Hematopoietic multipotent progenitor cell treated with erythropoietin and hydrocortisone succinate and interleukin-3 and kit ligand, for 17 days (in vitro differentiated cells): ENCODE measurements around the gene BACE1.
"Not testable (repeated sequence)": the region's sequence is repeated elsewhere in the genome, so short reads cannot be mapped to it uniquely, and the experiment has no call there.

Experiments
- DNase-seq: peaks from one replicate; pipeline ENCODE4 v3.0.0-alpha.2; 2015; ENCODE audit warnings: low spot score

The BACE1 gene

DNA sequence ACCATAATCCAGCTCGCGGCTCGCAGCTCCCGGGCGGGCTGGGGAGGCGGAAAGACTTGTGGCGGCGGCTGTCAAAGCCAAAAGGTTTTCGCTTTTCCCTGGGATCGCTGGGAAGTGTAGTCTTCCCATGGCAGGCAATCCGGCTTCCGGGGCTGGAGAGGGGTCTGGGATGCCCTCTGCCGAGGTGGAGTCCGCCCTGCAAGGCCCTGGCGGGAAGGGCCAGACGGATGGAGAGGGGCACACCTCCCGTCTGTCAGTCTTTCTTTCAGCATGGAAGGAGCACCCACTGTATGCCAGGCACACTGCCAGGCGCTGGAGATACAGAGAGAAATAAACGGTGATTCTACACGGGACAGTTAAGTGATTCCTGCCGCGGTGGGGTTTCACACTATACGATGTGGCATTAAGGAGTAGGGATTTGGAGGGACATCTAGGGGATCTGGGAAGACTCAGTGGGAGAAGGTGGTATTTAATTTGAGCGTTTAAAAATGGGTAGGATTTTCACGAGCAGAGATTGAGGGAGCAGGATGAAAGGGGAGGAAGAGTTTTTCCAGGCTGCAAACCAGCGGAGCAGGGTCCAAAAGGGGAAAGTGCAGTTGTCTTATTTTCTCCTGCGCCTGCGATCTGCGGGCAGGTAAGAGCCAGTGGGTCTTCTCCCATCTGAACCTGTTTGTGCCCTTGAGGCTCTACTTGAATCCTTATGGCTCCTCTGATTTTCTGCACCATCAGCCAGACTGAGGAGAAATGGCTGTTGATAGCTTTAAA is at the start of gene BACE1:
TSS of gene BACE1 (minus strand) at position 60 of the 765 bp plus-strand sequence. CDS start 461 bp downstream, outside the sequence.
- DNase-seq = no peak

DNA sequence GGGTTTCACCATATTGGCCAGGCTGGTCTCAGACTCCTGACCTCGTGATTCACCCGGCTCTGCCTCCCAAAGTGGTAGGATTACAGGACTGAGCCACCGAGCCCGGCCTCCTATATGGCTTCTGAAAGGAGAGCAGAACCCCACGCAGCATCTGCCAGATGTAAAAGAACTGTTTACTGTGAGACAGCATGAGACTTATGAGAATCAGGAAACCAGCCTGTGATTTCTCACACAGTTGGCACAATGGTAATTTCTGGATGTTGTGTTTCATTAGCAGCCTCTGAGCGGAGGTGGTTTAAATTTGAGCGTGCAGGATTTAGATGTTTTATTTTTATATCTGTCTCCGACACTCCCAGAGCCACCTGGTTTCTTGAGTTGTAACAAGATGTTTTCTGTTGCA is 45.4 kb upstream of the BACE1 start:
- no peak for DNase-seq

DNA sequence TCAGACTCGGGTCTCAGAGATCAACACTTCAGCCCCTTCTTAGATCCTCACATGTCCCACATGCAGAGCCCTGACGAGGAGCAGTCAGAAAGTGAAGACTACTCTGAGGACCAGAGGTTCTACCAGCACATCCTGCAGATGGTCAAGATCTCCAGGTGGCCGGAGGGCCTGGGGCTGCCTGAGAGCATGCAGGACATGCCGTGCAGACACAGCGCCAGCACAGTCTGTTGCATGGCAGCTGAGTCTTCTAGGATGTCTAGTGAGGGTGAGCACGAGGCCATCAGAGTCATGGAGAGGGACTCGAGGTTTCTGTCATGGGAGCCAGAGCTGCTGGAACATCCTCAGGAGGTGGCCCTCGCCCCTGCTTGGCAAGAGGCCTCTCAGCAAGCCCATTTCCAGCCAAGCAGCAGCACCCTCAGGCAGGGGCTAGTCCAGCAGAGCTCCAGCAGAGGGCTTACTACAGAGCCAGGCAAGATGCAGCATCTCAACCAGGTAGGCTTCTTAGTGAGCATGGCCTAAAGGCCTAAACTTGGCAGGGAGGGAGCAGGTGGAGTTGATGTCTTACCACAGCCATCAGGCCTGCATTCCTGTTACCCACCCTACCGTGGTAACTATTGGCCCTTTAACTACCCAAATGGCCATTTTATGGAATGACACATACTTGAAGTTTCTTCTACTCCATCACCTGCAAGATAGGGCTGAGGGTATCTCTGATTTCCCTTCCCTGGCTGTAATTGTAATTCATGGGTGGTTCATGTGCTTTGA is 40.3 kb upstream of the BACE1 start:
- no peak for DNase-seq

DNA sequence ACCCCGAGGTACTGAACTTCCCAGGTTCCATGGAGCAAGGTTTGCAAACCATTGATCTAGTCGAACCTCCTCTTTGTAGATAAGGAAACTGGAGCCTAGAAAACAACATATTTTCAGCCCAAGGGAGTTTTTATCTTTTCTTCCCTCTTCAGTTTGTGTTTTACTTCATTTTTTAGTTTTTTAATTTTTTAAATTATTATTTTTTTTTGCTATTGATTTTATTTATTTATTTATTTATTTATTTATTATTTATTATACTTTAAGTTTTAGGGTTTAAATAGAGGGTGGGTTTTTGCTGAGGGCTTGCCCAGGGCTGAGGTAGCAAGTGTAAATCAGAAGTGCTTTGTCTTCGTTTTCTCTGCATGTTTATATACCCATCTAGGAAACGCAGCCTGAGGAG is 38.5 kb upstream of the BACE1 start:
- DNase-seq = no peak

DNA sequence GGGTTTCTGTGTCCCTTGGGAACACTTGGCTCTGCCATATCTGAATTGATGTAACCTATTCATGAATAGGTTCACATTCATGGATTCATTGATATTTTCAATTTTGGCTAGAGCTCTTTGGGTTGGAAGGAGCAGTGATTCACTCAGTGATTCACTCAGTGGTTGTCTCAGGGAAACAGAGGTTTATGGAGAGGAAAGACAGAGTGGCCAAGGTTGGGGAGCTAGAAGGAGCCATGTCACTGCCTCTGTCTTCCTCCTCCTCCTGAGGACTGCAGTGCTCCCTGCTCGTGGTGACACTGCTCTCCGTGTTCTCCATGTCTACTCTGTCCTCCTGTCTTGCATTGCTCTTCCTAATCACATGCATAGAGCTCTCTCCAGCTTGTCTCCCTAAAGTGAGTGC is 29.0 kb upstream of the BACE1 start:
- DNase-seq = no peak

DNA sequence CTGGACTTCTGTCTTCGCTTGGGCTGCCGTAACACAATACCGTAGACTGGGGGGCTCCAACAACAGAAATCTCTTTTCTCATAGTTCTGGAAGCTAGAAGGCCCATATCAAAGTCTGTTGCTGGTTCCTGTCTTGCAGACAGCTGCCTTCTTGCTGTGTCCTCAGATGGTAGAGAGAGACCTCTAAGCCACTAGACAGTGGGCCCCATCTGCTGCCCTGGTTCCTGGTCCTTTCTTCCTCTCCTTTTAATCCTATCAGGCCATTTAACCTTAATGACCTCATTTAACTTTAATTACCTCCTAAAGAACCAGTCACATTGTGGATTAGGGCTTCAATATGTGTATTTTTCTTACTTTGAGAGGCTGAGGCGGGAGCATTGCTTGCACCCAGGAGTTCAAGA is 21.0 kb upstream of the BACE1 start:
- DNase-seq = no peak

DNA sequence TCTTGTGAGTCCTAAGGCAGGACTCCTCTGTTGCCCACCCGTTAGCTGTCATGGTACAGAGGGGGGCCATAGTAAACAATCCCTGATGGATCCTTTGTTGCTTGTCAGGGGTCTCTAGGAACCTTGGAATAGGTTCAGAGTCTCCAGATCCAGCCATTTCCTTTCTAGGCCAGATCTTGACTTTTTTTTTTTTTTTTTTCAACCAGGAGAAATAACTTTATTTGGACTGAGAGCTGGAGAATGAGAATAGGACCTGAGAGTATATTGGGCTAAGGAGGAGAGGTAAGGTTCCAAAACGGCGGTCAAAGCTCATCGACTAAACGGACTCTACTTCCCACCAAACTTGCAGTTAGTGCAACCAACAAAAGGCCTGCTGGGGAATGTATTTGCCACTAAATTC is 19.3 kb upstream of the BACE1 start:
- no peak for DNase-seq

DNA sequence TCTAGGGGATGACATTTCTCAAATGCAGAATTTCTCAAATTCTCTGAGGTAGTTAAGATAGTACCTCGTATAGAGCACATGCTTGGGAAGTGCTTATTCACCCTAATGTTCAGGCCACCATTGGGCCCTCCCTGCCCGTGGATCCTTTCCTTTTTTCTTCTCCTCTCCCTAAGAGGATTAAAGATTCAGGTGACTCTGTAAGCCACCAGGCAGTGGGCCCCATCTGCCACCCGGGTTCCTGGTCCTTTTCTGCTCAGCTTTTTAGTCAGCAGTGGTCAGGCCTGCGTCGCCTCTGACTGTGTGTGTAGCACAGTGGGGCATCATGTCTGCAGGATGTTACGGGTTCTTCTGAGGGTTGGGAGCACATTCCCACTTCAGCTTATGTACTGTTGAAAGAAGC is 18.8 kb upstream of the BACE1 start:
- no peak for DNase-seq

DNA sequence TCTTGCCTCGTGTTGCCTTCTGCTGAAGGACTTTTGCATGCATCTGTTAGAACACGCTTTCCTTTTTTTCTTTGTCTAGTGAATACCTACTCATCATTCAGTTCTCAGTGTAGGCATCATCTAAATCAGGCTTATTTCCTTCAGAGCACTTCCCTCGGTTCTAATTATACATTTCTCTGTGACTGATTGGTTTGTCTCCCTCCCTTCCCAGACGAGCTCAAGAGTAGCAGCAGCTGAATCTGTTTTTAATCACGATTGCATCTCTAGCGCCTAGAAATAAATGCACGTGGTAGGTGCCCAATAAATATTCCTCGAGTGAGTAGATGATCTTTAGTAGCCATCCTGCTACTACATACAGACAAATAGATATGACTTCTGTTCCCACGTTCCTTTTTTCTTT is 17.9 kb upstream of the BACE1 start:
- no peak for DNase-seq

DNA sequence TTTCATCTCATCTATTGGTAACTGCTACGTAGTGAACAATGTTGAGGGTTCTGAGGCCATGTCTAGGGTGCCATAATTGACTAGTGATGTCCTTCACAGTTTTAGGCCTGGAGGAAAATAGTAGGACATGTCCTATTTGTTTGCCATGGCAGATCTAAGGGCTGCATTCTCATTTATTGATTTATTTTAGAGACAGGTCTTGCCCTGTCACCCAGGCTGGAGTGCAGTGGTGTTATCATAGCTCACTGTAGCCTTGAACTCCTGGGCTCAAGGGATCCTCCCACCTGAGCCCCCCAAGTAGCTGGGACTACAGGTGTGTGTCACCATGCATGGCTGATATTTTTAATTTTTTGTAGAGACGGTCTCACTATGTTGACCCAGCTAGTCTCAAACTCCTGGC is 16.8 kb upstream of the BACE1 start:
- no peak for DNase-seq

DNA sequence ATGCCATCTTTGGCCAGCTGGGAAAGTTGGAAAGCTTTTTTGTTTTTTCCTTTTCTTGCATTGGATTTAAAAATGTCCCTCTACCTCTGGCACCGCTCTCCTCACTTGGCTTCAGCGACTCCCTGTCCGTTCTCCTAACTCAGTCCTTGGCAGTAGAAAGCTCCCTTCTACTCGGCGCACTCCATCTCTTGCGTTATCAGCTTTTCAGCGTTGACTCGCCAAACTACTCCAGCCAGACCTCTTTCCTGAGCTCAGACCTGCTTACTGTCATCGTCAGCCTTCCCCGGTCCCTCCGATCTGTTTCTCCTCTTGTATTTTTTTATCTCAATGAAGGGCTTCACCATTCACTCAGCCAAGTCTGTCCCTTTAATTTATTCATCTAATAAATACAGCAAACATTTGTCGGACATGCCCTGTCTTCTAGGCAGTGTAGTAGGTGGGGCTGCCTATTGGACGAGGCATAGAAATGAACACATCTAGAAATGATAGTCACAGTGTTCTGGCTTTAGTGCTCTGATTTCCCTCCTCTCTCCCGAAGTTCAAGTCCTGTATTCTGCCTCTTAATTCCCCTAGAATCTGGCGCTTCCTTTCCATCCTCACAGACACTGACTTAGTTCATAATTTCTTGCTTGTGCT is 12.4 kb upstream of the BACE1 start:
- DNase-seq = peak; percentile 64

DNA sequence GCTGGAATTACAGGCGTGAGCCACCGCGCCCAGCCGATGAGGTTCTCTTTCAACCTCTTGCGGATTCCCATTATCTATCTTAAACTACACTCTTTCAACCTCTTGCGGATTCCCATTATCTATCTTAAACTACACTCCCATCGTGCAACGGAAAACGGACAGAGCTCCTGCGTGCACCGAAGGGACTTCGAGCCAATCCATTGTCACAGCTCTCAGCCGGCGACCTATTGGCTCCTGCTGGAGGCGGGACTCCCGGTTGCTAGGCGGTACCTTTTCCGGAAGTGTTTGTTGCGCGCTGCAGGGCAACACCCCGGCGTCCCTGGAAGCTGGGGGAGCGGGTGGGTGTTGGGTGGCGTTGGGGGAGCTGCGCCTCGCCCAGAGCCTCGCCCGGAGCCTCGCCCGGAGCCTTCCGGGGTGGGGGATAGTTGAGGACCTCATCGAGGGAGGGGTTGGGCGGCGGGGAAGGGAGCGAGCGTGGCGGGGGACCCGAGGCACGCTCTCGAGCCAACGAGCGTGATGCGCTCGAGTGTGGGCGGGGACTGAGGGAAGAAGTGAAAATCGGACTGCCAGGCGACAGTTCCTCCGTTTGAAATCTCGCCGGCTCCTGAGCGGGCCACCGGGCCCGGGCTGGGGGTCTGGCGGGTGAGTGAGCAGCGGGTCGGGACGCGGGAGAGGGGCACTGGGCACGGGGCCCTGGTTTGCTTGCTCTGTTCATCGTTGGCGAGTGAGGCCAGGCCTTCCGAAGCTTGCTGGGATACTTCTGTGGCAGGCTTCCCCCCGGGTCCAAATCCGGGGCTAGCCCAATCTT is 11.7 kb upstream of the BACE1 start, which contains the start of gene CEP164:
TSS of gene CEP164 (plus strand) at position 288 of the 808 bp plus-strand sequence. CDS start 10,733 bp downstream, outside the sequence.
- peak; percentile 95 for DNase-seq

DNA sequence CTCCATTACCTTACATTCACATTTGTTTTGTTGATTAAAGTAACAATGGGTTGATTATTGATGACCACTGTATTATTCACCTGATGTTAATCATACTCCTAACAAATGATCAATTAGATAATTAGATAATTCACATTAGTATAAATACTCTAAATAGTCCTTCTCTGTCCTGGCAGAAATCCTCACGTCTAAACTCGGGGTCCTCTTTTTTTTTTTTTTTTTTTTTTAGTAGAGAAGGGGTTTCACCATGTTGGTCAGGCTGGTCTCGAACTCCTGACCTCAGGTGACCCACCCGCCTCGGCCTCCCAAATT is 11.2 kb upstream of the BACE1 start:
- DNase-seq = not testable (repeated sequence)

DNA sequence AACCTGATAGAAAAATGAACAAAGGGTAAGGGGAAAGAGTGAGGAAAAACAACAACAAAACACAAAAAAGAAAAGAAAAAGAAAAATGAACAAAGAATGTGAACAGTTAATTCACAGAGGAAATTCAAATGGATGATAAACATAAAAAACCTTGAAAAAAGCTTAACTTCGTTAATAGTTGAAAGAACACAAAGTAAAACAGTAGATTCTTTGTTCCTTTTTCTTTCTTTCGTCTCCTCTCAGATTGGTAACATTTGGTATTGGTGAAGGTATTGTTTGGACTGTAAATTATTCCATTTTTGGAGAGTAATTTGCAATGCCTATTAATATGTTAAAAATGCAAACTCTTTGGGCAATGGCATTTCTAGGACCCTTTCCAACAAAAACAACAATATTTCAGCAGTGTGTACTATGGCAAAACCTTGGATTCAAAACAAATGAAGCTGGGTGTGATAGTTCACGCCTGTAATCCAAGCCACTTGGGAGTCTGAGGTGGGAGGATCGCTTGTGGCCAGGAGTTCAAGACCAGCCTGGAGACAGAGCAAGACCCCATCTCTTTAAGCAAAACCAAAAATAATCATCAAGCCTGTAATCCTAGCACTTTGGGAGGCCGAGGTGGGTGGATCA is 3.3 kb upstream of the BACE1 start:
- no peak for DNase-seq

DNA sequence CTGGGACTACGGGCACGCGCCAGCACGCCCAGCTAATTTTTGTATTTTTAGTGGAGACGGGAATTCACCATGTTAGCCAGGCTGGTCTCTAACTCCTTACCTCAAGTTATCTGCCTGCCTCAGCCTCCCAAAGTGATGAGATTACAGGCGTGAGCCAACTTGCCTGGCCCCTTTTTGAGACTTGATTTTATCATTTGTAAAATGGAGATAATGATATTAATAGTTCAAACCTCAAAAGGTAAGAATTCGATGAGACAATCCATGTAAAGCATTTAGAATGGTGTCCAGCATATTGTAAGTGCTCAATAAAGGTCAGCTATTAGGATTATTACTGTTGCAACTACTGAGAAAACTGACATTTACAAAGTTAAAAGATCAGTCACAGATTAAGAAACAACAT is 2.7 kb upstream of the BACE1 start:
- no peak for DNase-seq

DNA sequence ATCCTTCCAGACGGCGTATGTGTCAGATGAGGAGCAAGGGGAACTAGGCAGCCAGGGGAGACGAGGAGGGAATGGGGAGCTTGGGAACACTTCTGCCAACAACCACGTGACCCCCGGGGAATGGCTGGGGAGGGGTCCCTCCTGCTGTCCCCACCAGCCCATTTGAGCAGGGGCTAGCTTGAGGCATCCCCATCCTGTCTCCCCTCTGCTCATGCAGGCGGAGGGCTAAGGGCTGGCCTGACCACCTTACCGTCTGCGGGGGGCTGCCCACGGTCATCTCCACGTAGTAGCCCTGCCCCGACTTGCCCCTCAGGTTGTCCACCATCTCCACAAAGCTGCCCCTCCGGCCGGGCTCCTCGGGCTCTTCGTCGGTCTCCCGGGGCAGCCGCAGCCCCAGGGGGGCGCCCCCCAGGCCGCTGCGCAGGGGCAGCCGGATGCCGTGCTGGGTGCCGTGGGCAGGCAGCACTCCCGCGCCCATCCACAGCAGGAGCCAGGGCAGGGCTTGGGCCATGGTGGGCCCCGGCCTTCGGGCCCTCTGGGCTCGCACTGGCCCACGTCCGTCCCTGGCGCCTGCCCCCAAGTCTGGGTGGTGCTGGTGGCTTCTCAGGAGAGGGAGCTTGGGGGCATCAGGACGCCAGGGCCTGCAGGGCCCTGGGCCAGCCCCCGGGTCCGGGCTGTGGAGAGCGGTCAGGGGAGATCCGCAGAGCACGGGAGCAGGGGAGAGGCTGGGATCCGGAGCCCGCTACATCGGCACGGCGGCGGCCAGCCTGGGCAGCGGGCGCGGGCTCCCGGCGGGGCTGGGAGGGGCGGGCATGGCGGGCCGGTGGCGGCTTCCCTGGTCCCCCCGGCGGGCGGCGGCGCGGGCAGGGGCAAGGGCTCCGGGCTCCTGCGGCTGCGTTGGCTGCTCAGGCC is 515 bp downstream of the BACE1 start:
- DNase-seq = no peak

DNA sequence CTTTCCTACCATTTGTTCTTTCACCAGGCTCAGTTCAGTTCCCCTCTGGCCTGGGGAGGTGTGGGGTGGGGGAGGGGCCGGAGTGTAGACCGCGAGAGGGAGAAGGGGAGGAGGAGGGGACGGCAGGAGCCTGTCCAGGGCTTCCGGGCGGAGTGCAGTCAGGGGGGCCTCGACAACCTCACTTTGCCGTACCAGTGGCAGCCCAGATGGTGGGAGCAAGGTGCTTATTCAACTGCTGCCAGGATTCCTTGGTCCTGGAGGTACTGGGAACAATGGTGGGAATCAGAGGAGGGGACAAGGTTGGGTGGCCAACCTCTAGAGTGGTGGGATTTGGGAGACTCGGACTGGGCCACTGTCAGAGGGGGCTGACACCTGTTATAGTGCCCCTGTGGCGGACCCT is 1.2 kb downstream of the BACE1 start:
- no peak for DNase-seq

DNA sequence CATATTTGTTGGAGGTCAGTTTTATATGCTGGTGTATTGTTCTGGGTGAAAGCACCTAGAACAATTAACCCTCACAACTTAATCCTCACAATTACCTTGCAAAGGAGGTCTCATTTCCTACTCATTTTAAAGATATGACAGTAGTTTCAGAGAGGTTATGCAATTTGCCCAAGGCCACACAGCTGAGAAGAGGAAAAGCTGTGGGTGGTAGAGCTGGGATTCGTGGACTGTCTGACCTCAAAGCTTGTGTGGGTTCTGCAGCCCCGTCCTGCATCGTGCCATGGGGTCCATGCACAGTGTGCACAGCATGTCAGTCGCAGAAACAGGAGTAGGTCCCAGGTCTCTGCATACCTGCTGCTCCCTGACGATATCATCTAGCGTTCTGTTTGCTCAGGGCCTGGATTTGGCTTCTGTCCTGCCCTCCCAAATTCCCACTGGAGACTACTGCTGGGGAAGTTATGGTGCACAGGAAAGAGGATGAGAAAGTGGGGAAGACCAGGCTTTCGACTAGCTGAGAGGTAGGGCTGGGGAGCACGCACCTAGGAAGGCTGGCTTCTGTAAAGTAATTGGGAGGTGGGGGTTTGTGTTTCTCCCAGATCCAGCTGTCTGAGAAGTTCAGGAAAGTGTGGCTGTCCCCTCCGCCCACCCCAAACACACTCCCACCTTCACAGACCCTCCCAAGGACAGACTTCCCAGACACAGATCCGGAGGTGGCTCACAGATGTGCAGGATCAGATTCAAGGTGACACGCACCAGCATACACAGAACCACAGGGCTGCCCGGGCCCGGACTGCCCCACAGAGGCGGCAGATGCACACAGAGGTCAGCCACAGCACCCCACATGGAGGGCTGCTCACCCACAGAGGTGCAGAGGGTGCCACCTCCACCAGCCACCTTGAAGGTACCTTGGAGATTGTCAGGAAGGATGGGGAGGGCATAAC is 2.0 kb downstream of the BACE1 start:
- no peak for DNase-seq

DNA sequence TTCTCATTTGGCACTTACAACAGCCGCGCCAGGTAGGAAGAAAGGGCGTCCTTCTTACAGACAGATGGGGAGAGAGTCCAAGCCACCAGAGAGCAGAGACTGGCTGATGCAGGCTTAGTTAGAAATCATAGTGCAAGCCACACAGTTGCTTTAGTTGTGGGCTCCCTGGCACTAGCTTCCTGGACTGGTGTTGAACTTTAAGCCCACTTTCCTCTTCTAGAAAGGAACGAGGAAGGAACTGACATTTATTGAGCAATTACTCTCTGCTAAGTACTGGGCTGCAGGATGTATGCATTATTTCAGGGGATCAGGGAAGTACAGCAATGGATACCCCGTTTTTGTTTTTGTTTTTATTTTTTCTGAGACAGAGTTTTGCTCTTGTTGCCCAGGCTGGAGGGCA is 3.0 kb downstream of the BACE1 start:
- no peak for DNase-seq

DNA sequence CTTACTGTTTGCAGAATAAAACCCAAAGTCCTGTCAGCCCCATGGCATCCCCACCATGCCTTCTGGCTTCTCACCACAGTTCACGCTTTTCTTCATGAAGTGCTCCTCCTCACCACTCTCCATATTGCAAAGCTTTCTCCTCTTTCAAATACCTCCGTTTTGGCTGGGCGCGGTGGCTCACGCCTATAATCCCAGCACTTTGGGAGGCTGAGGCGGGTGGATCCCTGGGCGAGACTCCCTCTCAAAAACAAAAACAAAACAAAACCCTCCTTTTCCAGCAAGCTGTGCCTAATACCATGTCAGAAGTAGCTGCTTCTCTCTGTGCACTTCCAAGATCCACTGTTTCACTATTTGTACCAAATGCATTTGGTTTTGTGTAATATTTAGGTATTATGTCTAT is 6.7 kb downstream of the BACE1 start:
- DNase-seq = no peak
